ENCODE data around the gene SLC2A8.
A peak's percentile ranks its signal among the peaks of the same experiment; 100 is the strongest.

The SLC2A8 gene

GRCh38 chr9:127403507-127404192 is 6.7 kb downstream of the SLC2A8 start:
- DNase-seq (ENCODE audit: low read depth): no peak

GRCh38 chr9:127404631-127405030 is 7.7 kb downstream of the SLC2A8 start:
- no peak for DNase-seq (ENCODE audit: low read depth)

- DNase-seq (ENCODE audit: low read depth): no peak
These were observed 8.6 kb downstream of the SLC2A8 start for GRCh38 chr9:127405344-127406125.

GRCh38 chr9:127406799-127407491 is 10.0 kb downstream of the SLC2A8 start:
- DNase-seq (ENCODE audit: low read depth): no peak

- DNase-seq (ENCODE audit: low read depth): no peak
These were observed 10.5 kb downstream of the SLC2A8 start for GRCh38 chr9:127407492-127407843.

GRCh38 chr9:127411122-127411521 is 14.2 kb downstream of the SLC2A8 start:
- DNase-seq (ENCODE audit: low read depth): no peak

- no peak for DNase-seq (ENCODE audit: low read depth)
These were observed 18.2 kb downstream of the SLC2A8 start for GRCh38 chr9:127415141-127415540.

GRCh38 chr9:127415657-127416056 is 18.7 kb downstream of the SLC2A8 start:
- DNase-seq (ENCODE audit: low read depth): no peak

- no peak for DNase-seq (ENCODE audit: low read depth)
These were observed 20.4 kb downstream of the SLC2A8 start for GRCh38 chr9:127417131-127418036.

- DNase-seq (ENCODE audit: low read depth): no peak
These were observed 21.1 kb downstream of the SLC2A8 start for GRCh38 chr9:127418037-127418471.

- DNase-seq (ENCODE audit: low read depth): no peak
These were observed 22.4 kb downstream of the SLC2A8 start for GRCh38 chr9:127419348-127419747.

- no peak for DNase-seq (ENCODE audit: low read depth)
These were observed 24.1 kb downstream of the SLC2A8 start for GRCh38 chr9:127421057-127421456.

GRCh38 chr9:127422133-127422782 is 25.3 kb downstream of the SLC2A8 start:
- DNase-seq (ENCODE audit: low read depth): no peak

- no peak for DNase-seq (ENCODE audit: low read depth)
These were observed 25.8 kb downstream of the SLC2A8 start for GRCh38 chr9:127422787-127423186.

- no peak for DNase-seq (ENCODE audit: low read depth)
These were observed 26.5 kb downstream of the SLC2A8 start for GRCh38 chr9:127423476-127423933.

- DNase-seq (ENCODE audit: low read depth): peak; percentile 85
These were observed 27.1 kb downstream of the SLC2A8 start, which contains the start of gene ZNF79 for GRCh38 chr9:127423934-127424675. TSS of gene ZNF79 (plus strand) at chr9:127424382. CDS start at chr9:127424788, 406 bp downstream.

GRCh38 chr9:127424676-127424999 is 27.7 kb downstream of the SLC2A8 start:
- DNase-seq (ENCODE audit: low read depth): peak; percentile 19

GRCh38 chr9:127426756-127427155 is 29.8 kb downstream of the SLC2A8 start:
- no peak for DNase-seq (ENCODE audit: low read depth)

- DNase-seq (ENCODE audit: low read depth): no peak
These were observed 31.4 kb downstream of the SLC2A8 start for GRCh38 chr9:127428348-127428747.

GRCh38 chr9:127430415-127430814 is 33.4 kb downstream of the SLC2A8 start:
- no peak for DNase-seq (ENCODE audit: low read depth)

Data from activated T-helper 1 cell treated with Interleukin-2 at 50 U/mL for 16 hours (primary cell).